ENCODE data around the gene NMNAT2.

Gene NMNAT2

GRCh38 chr1:183379951-183380350 is 38.2 kb downstream of the NMNAT2 start:
- DNase-seq (ENCODE audit: low spot score), result no peak

DNA sequence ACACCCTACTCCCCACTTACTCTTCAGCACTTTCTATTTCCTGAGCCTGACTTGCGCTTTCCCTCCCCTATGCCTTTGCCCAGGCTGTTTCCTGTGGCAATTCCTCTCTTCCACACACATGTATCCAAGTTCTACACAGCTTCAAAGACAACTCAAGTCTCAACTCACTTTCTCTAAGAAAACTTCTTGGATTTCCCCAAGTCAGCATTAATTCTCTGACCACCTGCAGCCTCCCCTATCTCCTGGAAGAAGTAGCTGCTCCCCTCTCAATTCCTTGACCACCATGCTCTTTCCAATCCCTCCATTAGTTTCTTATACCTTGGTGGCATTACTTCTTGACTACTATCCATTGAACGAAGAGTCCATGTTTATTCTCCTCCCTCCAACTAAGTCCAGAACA is 42.8 kb downstream of the NMNAT2 start:
- DNase-seq (ENCODE audit: low spot score), result no peak
- no peak for TF ChIP-seq CTCF (IDR thresholded peaks at IDR 0.05; ENCODE audit: extremely low read depth, missing control alignments)

More at GRCh38 chr1:183379951-183380350, 38.2 kb downstream of the NMNAT2 start:
- no peak for TF ChIP-seq CTCF (IDR thresholded peaks at IDR 0.05; ENCODE audit: extremely low read depth, missing control alignments)

DNA sequence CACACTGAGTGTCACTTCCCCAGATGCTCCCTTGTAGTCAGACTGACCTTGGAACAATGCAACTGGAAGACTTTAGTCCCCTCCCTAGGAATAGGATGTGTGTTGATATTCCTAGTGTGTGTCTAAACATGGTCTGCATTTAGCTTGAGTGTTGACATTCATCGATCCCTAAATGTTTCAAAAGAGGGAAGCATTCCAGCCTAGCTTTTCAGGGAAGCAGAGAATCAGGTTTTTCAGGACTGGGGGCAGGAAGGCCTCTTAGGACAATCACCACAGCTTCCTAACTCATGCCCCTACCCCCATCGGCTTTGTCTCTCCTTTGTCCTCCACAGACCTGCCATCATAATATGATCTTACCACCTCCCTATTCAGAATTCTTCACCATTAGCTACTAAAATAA is 43.4 kb downstream of the NMNAT2 start:
- no peak for TF ChIP-seq CTCF (IDR thresholded peaks at IDR 0.05; ENCODE audit: extremely low read depth, missing control alignments)

DNA sequence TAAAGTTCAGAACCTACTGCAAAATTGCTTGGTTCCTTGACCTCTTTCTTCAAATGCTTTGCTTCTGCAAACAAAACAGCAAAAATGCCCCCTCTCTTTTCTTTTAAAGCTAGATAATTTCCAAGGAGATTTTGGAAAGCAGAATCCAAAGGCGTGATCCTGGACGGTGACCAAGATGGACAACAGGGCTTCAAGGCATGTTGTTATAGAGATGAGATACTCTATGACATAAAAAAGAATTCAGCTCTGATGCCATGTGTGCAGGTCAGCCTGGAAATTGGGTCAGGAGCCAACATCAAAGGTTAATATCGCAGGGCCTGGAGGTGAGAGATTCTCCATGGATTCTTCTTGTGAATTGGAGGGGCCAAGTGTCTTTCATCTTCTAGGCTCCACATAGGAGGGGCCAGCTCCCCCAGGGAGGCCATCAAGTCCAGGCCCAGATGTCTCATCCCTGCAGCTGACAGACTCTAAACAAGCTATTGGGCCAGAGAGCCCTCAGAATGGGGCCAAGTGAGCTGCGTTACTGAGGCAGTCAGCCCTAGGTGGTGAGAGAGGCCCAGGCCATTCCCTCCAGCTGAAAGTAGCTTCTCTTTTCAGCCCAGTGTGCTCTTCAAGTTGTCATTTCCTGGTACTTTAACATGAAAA is 45.5 kb downstream of the NMNAT2 start:
- DNase-seq (ENCODE audit: low spot score), result no peak
- TF ChIP-seq CTCF (IDR thresholded peaks at IDR 0.05; ENCODE audit: extremely low read depth, missing control alignments), result no peak

More for the DNA sequence above, 43.4 kb downstream of the NMNAT2 start:
- no peak for DNase-seq (ENCODE audit: low spot score)

- no peak for DNase-seq (ENCODE audit: low spot score)
- no peak for TF ChIP-seq CTCF (IDR thresholded peaks at IDR 0.05; ENCODE audit: extremely low read depth, missing control alignments)
These were observed 47.7 kb downstream of the NMNAT2 start for GRCh38 chr1:183370399-183371058.

DNA sequence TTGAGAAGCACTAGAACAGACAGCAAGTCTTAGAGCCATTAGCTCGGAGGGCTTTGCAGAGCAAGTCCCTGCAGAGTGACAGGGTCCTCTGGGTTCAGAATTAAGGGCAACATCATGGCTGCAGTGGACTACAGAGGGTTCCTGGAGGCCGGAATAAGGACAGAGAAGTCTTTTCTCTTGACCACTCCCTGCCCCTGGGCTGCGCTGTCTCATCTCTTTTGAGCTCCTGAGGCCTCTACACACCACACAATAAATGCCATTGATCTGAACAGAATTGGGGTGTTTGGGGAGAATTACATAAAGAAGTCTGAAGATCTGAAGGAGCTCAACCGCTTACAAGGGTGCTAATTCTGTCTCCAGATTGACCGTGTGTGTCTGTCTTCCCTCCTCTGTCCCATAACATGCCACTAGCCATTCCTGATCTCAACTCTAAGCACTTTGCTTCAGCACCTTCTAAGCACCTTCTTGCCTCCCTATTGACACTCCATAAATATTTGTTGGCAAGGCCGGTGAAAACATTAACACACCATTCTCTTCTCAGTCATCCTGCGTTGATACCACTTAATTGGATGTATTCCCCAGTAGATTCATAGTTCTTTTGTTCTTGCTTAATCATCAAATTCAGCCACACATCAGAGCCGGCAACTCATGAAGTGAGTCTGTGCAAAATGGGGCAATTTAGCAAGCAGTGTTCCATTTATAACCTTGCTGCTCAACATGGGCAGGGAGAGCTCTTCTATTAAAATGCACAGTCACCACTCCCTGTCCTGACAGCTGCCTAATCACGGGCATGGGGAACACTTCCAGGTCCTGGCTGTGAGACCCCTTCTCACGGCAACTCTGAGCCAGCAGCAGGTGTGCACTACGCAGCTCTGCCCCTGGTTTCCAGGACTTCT is 49.7 kb downstream of the NMNAT2 start:
- no peak for DNase-seq (ENCODE audit: low spot score)

More for the DNA sequence above, 49.7 kb downstream of the NMNAT2 start:
- no peak for TF ChIP-seq CTCF (IDR thresholded peaks at IDR 0.05; ENCODE audit: extremely low read depth, missing control alignments)

Measured in GM20000 (cell line).